Thyroid gland (tissue), 4 donors: ENCODE data around the gene RPH3AL. TPM values are rescaled to one million over a fixed set of nuclear protein-coding genes. Genes with fewer than 3 reads are reported as not detected.

Source experiments
- DNase-seq, 2 donors: peaks; one replicate each; pipeline ENCODE4 v3.0.0-alpha.2; 2019
- H3K27ac ChIP-seq, 3 donors: fragments of 200-600 bp; sonication (generic); 1 replicate in 2 of 3; 2 replicates in 1 of 3; pipeline ENCODE4 v1.5.1; 2016 to 2019; ENCODE audit warnings: mild to moderate bottlenecking in 1 of 3, moderate library complexity in 1 of 3
- H3K27me3 ChIP-seq: fragments of 200-600 bp; sonication (generic); one replicate; pipeline ENCODE4 v1.5.1; 2019
- H3K36me3 ChIP-seq, 2 donors: fragments of 200-600 bp; sonication (generic); one replicate each; pipeline ENCODE4 v1.5.1; 2016 to 2019
- H3K4me1 ChIP-seq, 2 donors: fragments of 200-600 bp; sonication (generic); one replicate each; pipeline ENCODE4 v1.5.1; 2017 to 2019
- H3K4me3 ChIP-seq, 3 donors: fragments of 200-600 bp; sonication (generic); replicated peaks in 1 of 3; 1 replicate in 2 of 3; 2 replicates in 1 of 3; pipeline ENCODE4 v1.5.1; 2016; ENCODE audit warnings: mild to moderate bottlenecking in 1 of 3
- H3K9me3 ChIP-seq: fragments of 200-600 bp; sonication (generic); one replicate; pipeline ENCODE4 v1.5.1; 2017
- CTCF ChIP-seq, 6 experiments: fragments of 200-600 bp in 3 of 6; fragments of 450-650 bp in 3 of 6; sonication (generic) in 3 of 6; IDR thresholded peaks; one replicate each; pipeline ENCODE4 v1.5.1; 2016 to 2019; ENCODE audit warnings: antibody characterized with exemption in 6 of 6, mild to moderate bottlenecking in 2 of 6, inconsistent platforms in 1 of 6, moderate library complexity in 1 of 6
- POLR2A ChIP-seq, 2 donors: fragments of 450-650 bp; IDR thresholded peaks; one replicate each; pipeline ENCODE4 v1.6.1; 2017; ENCODE audit warnings: antibody characterized with exemption in 2 of 2, mild to moderate bottlenecking in 2 of 2, moderate library complexity in 1 of 2
- WGBS, 2 donors: methylation state at CpG; one replicate each; pipeline ENCODE4 v1.1.5; 2017; 5-methylcytosine and 5-hydroxymethylcytosine counted together
- intact Hi-C: fragments of 100-400 bp; cut with DNase I; formaldehyde crosslinking; loops from one replicate; pipeline ENCODE4 v1.15.1; 2023
- total RNA-seq, 4 donors: library from RNA; depleted of rRNA; stranded (reverse); fragments of >200 nt; gene quantifications; one replicate each; pipeline ENCODE4 v1.2.3, GENCODE V29; 2016

Gene RPH3AL
- total RNA-seq, 4 donors from 2014 or later, result 19.1 to 47.7 (median 42.5) TPM

GRCh38 chr17:189444-189843 is 163.2 kb downstream of the RPH3AL start:
- 62 to 68% methylated on average over 7 of the region's 7 CpGs for WGBS, 2 donors
- H3K36me3 ChIP-seq, result no peaks in the 10 kb centered on the region
- no peak overlapping the region for H3K4me3 ChIP-seq
- H3K27me3 ChIP-seq, result no peaks in the 10 kb centered on the region
- TF ChIP-seq POLR2A (IDR thresholded peaks at IDR 0.05) (no peak), CTCF (IDR thresholded peaks at IDR 0.05) (no peak)
- no peaks in the 10 kb centered on the region for H3K9me3 ChIP-seq
- intact Hi-C loops, result no loop called here
- no peak for DNase-seq
- H3K4me1 ChIP-seq, result no peaks in the 10 kb centered on the region
- H3K27ac ChIP-seq, result no peak overlapping the region

GRCh38 chr17:187130-187529 is 165.5 kb downstream of the RPH3AL start:
- H3K9me3 ChIP-seq, result no peaks in the 10 kb centered on the region
- TF ChIP-seq POLR2A (IDR thresholded peaks at IDR 0.05) (no peak), CTCF (IDR thresholded peaks at IDR 0.05) (no peak)
- no peaks in the 10 kb centered on the region for H3K4me1 ChIP-seq
- intact Hi-C loops, result no loop called here
- no peak overlapping the region for H3K4me3 ChIP-seq
- no peaks in the 10 kb centered on the region for H3K27me3 ChIP-seq
- H3K27ac ChIP-seq, result no peak overlapping the region
- WGBS, 2 donors, result 63 to 71% methylated on average over 2 of the region's 2 CpGs
- H3K36me3 ChIP-seq, result no peaks in the 10 kb centered on the region
- no peak for DNase-seq

- Histone ChIP-seq H3K4me1 (peaks cover 0 to 8% of the 10 kb centered on the region in 2 donors), H3K9me3 (no peaks in the 10 kb centered on the region), H3K36me3 (no peaks in the 10 kb centered on the region), H3K27ac (no peak overlapping the region), H3K4me3 (no peak overlapping the region), H3K27me3 (no peaks in the 10 kb centered on the region)
- DNase-seq, result no peak
- intact Hi-C loops, result no loop called here
- 67 to 73% methylated on average over 14 of the region's 14 CpGs for WGBS, 2 donors
- TF ChIP-seq POLR2A (IDR thresholded peaks at IDR 0.05), result no peak
- no peak for TF ChIP-seq CTCF (IDR thresholded peaks at IDR 0.05)
Measured at GRCh38 chr17:185445-186138, 167.0 kb downstream of the RPH3AL start.

- no peak for TF ChIP-seq CTCF (IDR thresholded peaks at IDR 0.05)
- TF ChIP-seq POLR2A (IDR thresholded peaks at IDR 0.05), result no peak
- intact Hi-C loops, result no loop called here
- no peaks in the 10 kb centered on the region for H3K36me3 ChIP-seq
- H3K9me3 ChIP-seq, result no peaks in the 10 kb centered on the region
- H3K27me3 ChIP-seq, result peaks cover 6% of the 10 kb centered on the region
- WGBS, 2 donors, result 71 to 85% methylated on average over 8 of the region's 8 CpGs
- H3K4me1 ChIP-seq, result peaks cover 0 to 14% of the 10 kb centered on the region in 2 donors
- no peak for DNase-seq
- no peak overlapping the region for H3K4me3 ChIP-seq
- H3K27ac ChIP-seq, result no peak overlapping the region
Measured at GRCh38 chr17:183021-183420, 169.6 kb downstream of the RPH3AL start.

- Histone ChIP-seq H3K27me3 (peaks cover 6% of the 10 kb centered on the region), H3K4me3 (no peak overlapping the region), H3K9me3 (no peaks in the 10 kb centered on the region), H3K36me3 (no peaks in the 10 kb centered on the region), H3K4me1 (peaks cover 0 to 14% of the 10 kb centered on the region in 2 donors), H3K27ac (no peak overlapping the region)
- TF ChIP-seq POLR2A (IDR thresholded peaks at IDR 0.05) (no peak), CTCF (IDR thresholded peaks at IDR 0.05) (no peak)
- WGBS, 2 donors, result 37 to 60% methylated on average over 4 to 5 of the region's 18 CpGs
- intact Hi-C loops, result no loop called here
- peak in 1 of 2 donors; percentile 14 for DNase-seq
Measured at GRCh38 chr17:182050-182751, 170.4 kb downstream of the RPH3AL start.
